WTC11 (cell line): ENCODE measurements around the gene EXPH5. TPM values are rescaled to one million over a fixed set of nuclear protein-coding genes. Genes with fewer than 3 reads are reported as not detected.

Experiments used
- ATAC-seq: fragments of 200-7000 bp; cut with Tn5 transposase; 2 replicates; pipeline ENCODE4 v1.10.0; 2021; ENCODE audit warnings: mild to moderate bottlenecking, moderate library complexity
- CTCF ChIA-PET: fragments of 300-600 bp; sonication (Branson Sonifier 250); formaldehyde crosslinking; loops from one replicate; lab custom pipeline; 2021; ENCODE audit warnings: antibody characterized with exemption; lab: Charles Lee
- POLR2A ChIA-PET: fragments of 350-600 bp; sonication (Branson Sonifier 250); formaldehyde crosslinking; loops from one replicate; lab custom pipeline; 2021; ENCODE audit warnings: antibody characterized with exemption; lab: Charles Lee
- DNase-seq: peaks from one replicate; pipeline ENCODE4 v3.0.0; 2021; ENCODE audit warnings: low spot score
- H3K27ac Mint-ChIP-seq: 2 replicates; pipeline ENCODE4 v1.8.0; 2021; ENCODE audit warnings: mixed read lengths
- H3K27me3 Mint-ChIP-seq: 2 replicates; pipeline ENCODE4 v1.8.0; 2021; ENCODE audit warnings: low read depth, mild to moderate bottlenecking, moderate library complexity, mixed read lengths
- H3K36me3 Mint-ChIP-seq: 2 replicates; pipeline ENCODE4 v1.8.0; 2021; ENCODE audit warnings: mixed read lengths
- H3K4me1 Mint-ChIP-seq: 2 replicates; pipeline ENCODE4 v1.8.0; 2022; ENCODE audit warnings: mixed read lengths
- H3K4me3 Mint-ChIP-seq: 2 replicates; pipeline ENCODE4 v1.8.0; 2021; ENCODE audit warnings: mild to moderate bottlenecking, moderate library complexity, mixed read lengths
- H3K9me3 Mint-ChIP-seq: 2 replicates; pipeline ENCODE4 v1.8.0; 2021; ENCODE audit warnings: mixed read lengths
- CDX4 ChIP-seq: fragments of 250-450 bp; sonication (Bioruptor Pico); IDR thresholded peaks from 2 replicates; pipeline ENCODE4 v1.9.0; 2021; ENCODE audit warnings: moderate library complexity, mild to moderate bottlenecking, inconsistent platforms, borderline replicate concordance
- CREM ChIP-seq: sonication (generic); formaldehyde crosslinking; IDR thresholded peaks from 2 replicates; pipeline ENCODE4 v1.8.1; 2022; ENCODE audit warnings: mild to moderate bottlenecking, missing genetic modification reagents, moderate library complexity
- ELF4 ChIP-seq: sonication (generic); formaldehyde crosslinking; IDR thresholded peaks from 2 replicates; pipeline ENCODE4 v1.8.1; 2022; ENCODE audit warnings: low read depth, mild to moderate bottlenecking, moderate library complexity, missing genetic modification reagents
- FOXP4 ChIP-seq: sonication (generic); formaldehyde crosslinking; IDR thresholded peaks from 2 replicates; pipeline ENCODE4 v1.8.0; 2022; ENCODE audit warnings: mild to moderate bottlenecking, missing genetic modification reagents
- IRF1 ChIP-seq: sonication (generic); formaldehyde crosslinking; IDR thresholded peaks from 2 replicates; pipeline ENCODE4 v1.8.0; 2023; ENCODE audit warnings: missing genetic modification reagents
- MLX ChIP-seq: sonication (generic); formaldehyde crosslinking; IDR thresholded peaks from 2 replicates; pipeline ENCODE4 v1.8.1; 2023; ENCODE audit warnings: mild to moderate bottlenecking, missing genetic modification reagents, moderate library complexity
- MXD4 ChIP-seq: fragments of 250-450 bp; sonication (Bioruptor Pico); IDR thresholded peaks from 2 replicates; pipeline ENCODE4 v1.8.0; 2021; ENCODE audit warnings: mild to moderate bottlenecking, moderate library complexity, borderline replicate concordance
- MYBL2 ChIP-seq: sonication (generic); formaldehyde crosslinking; IDR thresholded peaks from 2 replicates; pipeline ENCODE4 v1.8.1; 2023; ENCODE audit warnings: mild to moderate bottlenecking, moderate library complexity, missing genetic modification reagents
- NR2C2 ChIP-seq: sonication (generic); formaldehyde crosslinking; IDR thresholded peaks from 2 replicates; pipeline ENCODE4 v1.8.0; 2022; ENCODE audit warnings: mild to moderate bottlenecking, missing genetic modification reagents
- NR3C1 ChIP-seq: sonication (generic); formaldehyde crosslinking; conservative IDR thresholded peaks from 2 replicates; pipeline ENCODE4 v1.8.1; 2023; ENCODE audit warnings: low read depth, mild to moderate bottlenecking, missing genetic modification reagents
- PRDM15 ChIP-seq: sonication (generic); formaldehyde crosslinking; IDR thresholded peaks from 2 replicates; pipeline ENCODE4 v1.8.0; 2022; ENCODE audit warnings: missing genetic modification reagents
- RORB ChIP-seq: fragments of 250-450 bp; sonication (Bioruptor Pico); IDR thresholded peaks from 2 replicates; pipeline ENCODE4 v1.9.0; 2021; ENCODE audit warnings: mild to moderate bottlenecking
- SMAD3 ChIP-seq: sonication (generic); formaldehyde crosslinking; IDR thresholded peaks from 2 replicates; pipeline ENCODE4 v1.8.0; 2022; ENCODE audit warnings: missing genetic modification reagents, mild to moderate bottlenecking, borderline replicate concordance
- TCF7 ChIP-seq: sonication (generic); formaldehyde crosslinking; IDR thresholded peaks from 2 replicates; pipeline ENCODE4 v1.8.0; 2022; ENCODE audit warnings: mild to moderate bottlenecking, low read depth, missing genetic modification reagents, moderate library complexity
- TEAD1 ChIP-seq: sonication (generic); formaldehyde crosslinking; IDR thresholded peaks from 2 replicates; pipeline ENCODE4 v1.8.0; 2022; ENCODE audit warnings: mild to moderate bottlenecking, missing genetic modification reagents
- TEAD4 ChIP-seq: sonication (generic); formaldehyde crosslinking; IDR thresholded peaks from 2 replicates; pipeline ENCODE4 v1.8.0; 2022; ENCODE audit warnings: mild to moderate bottlenecking, missing genetic modification reagents
- TP53 ChIP-seq: sonication (generic); formaldehyde crosslinking; IDR thresholded peaks from 2 replicates; pipeline ENCODE4 v1.8.1; 2023; ENCODE audit warnings: mild to moderate bottlenecking, missing genetic modification reagents
- USF2 ChIP-seq: sonication (generic); formaldehyde crosslinking; IDR thresholded peaks from 2 replicates; pipeline ENCODE4 v1.8.1; 2023; ENCODE audit warnings: mild to moderate bottlenecking, missing genetic modification reagents, moderate library complexity
- ZNF138 ChIP-seq: sonication (generic); formaldehyde crosslinking; conservative IDR thresholded peaks from 2 replicates; pipeline ENCODE4 v1.8.1; 2022; ENCODE audit warnings: mild to moderate bottlenecking, moderate library complexity, missing genetic modification reagents
- ZNF263 ChIP-seq: sonication (generic); formaldehyde crosslinking; IDR thresholded peaks from 2 replicates; pipeline ENCODE4 v1.8.1; 2022; ENCODE audit warnings: low read depth, mild to moderate bottlenecking, moderate library complexity, missing genetic modification reagents
- ZNF396 ChIP-seq: fragments of 250-450 bp; sonication (Bioruptor Pico); IDR thresholded peaks from 2 replicates; pipeline ENCODE4 v1.8.0; 2021; ENCODE audit warnings: mild to moderate bottlenecking, moderate library complexity, borderline replicate concordance
- ZNF423 ChIP-seq: fragments of 250-450 bp; sonication (Bioruptor Pico); IDR thresholded peaks from 2 replicates; pipeline ENCODE4 v2.1.2; 2022; ENCODE audit warnings: mild to moderate bottlenecking, moderate library complexity
- total RNA-seq: library from RNA; stranded (reverse); gene quantifications from 3 replicates; pipeline ENCODE4 v1.2.3, GENCODE V29; 2021

EXPH5 gene
- total RNA-seq, 1 experiment from 2014 or later: 11.2 TPM

GRCh38 chr11:108632041-108632704 lies 38.6 kb upstream of the EXPH5 start:
- ATAC-seq: no peak
- ChIA-PET CTCF (interaction anchor here (0.7 kb wide), 1 partner anchor 248 kb away, joined by 3 read pairs; no protein-coding TSS in a partner anchor), POLR2A (interaction anchor here (0.6 kb wide), 1 partner anchor 116 kb away, joined by 3 read pairs; no protein-coding TSS in a partner anchor)
- Mint-ChIP-seq H3K36me3 (peaks cover 10% of the 10 kb centered on the region; the same call in 1 of the 2 replicates), H3K27me3 (no peaks in the 10 kb centered on the region), H3K27ac (no peak overlapping the region), H3K4me1 (peaks cover 9% of the 10 kb centered on the region), H3K9me3 (peaks cover 17% of the 10 kb centered on the region), H3K4me3 (no peak overlapping the region)
- TF ChIP-seq CREM (no peak), TEAD1 (CRISPR knock-in tag) (no peak), FOXP4 (CRISPR knock-in tag) (no peak), TP53 (CRISPR knock-in tag) (no peak), ZNF138 (CRISPR knock-in tag) (no peak), IRF1 (no peak), TCF7 (no peak), ELF4 (CRISPR knock-in tag) (no peak)
- no peak for DNase-seq

GRCh38 chr11:108629274-108629673 lies 35.7 kb upstream of the EXPH5 start:
- Mint-ChIP-seq H3K27ac (no peak overlapping the region), H3K4me3 (no peak overlapping the region), H3K4me1 (peaks cover 14% of the 10 kb centered on the region), H3K36me3 (peaks cover 10% of the 10 kb centered on the region; the same call in 1 of the 2 replicates), H3K9me3 (peaks cover 23% of the 10 kb centered on the region), H3K27me3 (no peaks in the 10 kb centered on the region)
- no peak for ATAC-seq
- TF ChIP-seq MLX (CRISPR knock-in tag) (no peak), PRDM15 (no peak), NR2C2 (no peak), TEAD4 (CRISPR knock-in tag) (no peak), MYBL2 (CRISPR knock-in tag) (no peak)
- CTCF ChIA-PET: no interaction called here
- no peak for DNase-seq
- POLR2A ChIA-PET: no interaction called here

- POLR2A ChIA-PET: no interaction called here
- no peaks in the 10 kb centered on the region for H3K27me3 Mint-ChIP-seq
- ATAC-seq (no peak), DNase-seq (no peak)
- H3K27ac Mint-ChIP-seq: no peak overlapping the region
- H3K36me3 Mint-ChIP-seq: peaks cover 10% of the 10 kb centered on the region; the same call in 1 of the 2 replicates
- peaks cover 18% of the 10 kb centered on the region for H3K4me1 Mint-ChIP-seq
- H3K9me3 Mint-ChIP-seq: peaks cover 23% of the 10 kb centered on the region
- H3K4me3 Mint-ChIP-seq: no peak overlapping the region
- CTCF ChIA-PET: no interaction called here
- TF ChIP-seq RORB (CRISPR knock-in tag) (no peak), CDX4 (CRISPR knock-in tag) (no peak), ZNF396 (CRISPR knock-in tag) (no peak), SMAD3 (CRISPR knock-in tag) (no peak), ELF4 (CRISPR knock-in tag) (no peak), MXD4 (CRISPR knock-in tag) (no peak), USF2 (CRISPR knock-in tag) (no peak), ZNF423 (CRISPR knock-in tag) (no peak), FOXP4 (CRISPR knock-in tag) (no peak), ZNF263 (CRISPR knock-in tag) (no peak), NR3C1 (CRISPR knock-in tag) (no peak)
These were observed 35.2 kb upstream of the EXPH5 start for GRCh38 chr11:108628812-108629211.
